SK-N-SH (cell line): Measurements from ENCODE around the gene HOXA10. TPM values are rescaled to one million over a fixed set of nuclear protein-coding genes. Genes with fewer than 3 reads are reported as not detected.
A peak's percentile ranks its signal among the peaks of the same experiment; 100 is the strongest.

ENCODE experiments used
- CTCF ChIA-PET: fragments of 300-600, 350-600 bp; formaldehyde crosslinking; extraction: SDS; loops from one replicate; lab custom pipeline; 2021; lab: Yijun Ruan, JAX
- POLR2A ChIA-PET: fragments of 350-600 bp; sonication (Branson Sonifier 250); formaldehyde crosslinking; extraction: SDS; loops from one replicate; lab custom pipeline; 2020; ENCODE audit warnings: antibody characterized with exemption, inconsistent platforms; lab: Yijun Ruan, JAX
- DNase-seq: peaks from one replicate; pipeline ENCODE4 v3.0.0; 2012
- H2AFZ ChIP-seq: fragments of 200-600 bp; sonication (generic); 2 replicates; pipeline ENCODE4 v1.8.1; 2016; ENCODE audit warnings: antibody characterized with exemption, mild to moderate bottlenecking, low read depth
- H3F3A ChIP-seq: fragments of 200-600 bp; sonication (generic); replicated peaks from 2 replicates; pipeline ENCODE3; 2016; ENCODE audit warnings: antibody characterized with exemption, mild to moderate bottlenecking; ENCODE audit not compliant: insufficient read depth
- H3K27ac ChIP-seq, 2 experiments: fragments of 200-500 bp in 1 of 2; fragments of 200-600 bp in 1 of 2; sonication (Bioruptor generic) in 1 of 2; sonication (generic), shearing (Covaris generic) in 1 of 2; 2 replicates each; pipeline versions ENCODE4 v1.5.1 to v1.6.1; 2014 to 2016; ENCODE audit warnings: low read depth in 2 of 2, inconsistent platforms in 1 of 2, low read length in 1 of 2, mild to moderate bottlenecking in 1 of 2, mixed read lengths in 1 of 2
- H3K27me3 ChIP-seq: fragments of 200-600 bp; sonication (generic), shearing (Covaris generic); 2 replicates; pipeline ENCODE4 v1.6.1; 2016; ENCODE audit warnings: mixed run types; ENCODE audit not compliant: insufficient read depth
- H3K36me3 ChIP-seq, 2 experiments: fragments of 200-500 bp in 1 of 2; fragments of 200-600 bp in 1 of 2; sonication (Bioruptor generic) in 1 of 2; sonication (generic) in 1 of 2; replicated peaks in 1 of 2; 2 replicates each; pipeline versions ENCODE3 to v1.5.1; 2014 to 2016; ENCODE audit warnings: low read length in 1 of 2, mild to moderate bottlenecking in 1 of 2; ENCODE audit not compliant: insufficient read depth in 2 of 2, control insufficient read depth in 1 of 2
- H3K4me1 ChIP-seq, 2 experiments: fragments of 200-500 bp in 1 of 2; fragments of 200-600 bp in 1 of 2; sonication (Bioruptor generic) in 1 of 2; sonication (generic), shearing (Covaris generic) in 1 of 2; 2 replicates each; pipeline versions ENCODE4 v1.5.1 to v1.6.1; 2014 to 2016; ENCODE audit warnings: low read depth in 1 of 2, low read length in 1 of 2, mixed run types in 1 of 2; ENCODE audit not compliant: insufficient read depth in 2 of 2, control insufficient read depth in 1 of 2
- H3K4me2 ChIP-seq: fragments of 200-600 bp; sonication (generic), shearing (Covaris generic); 2 replicates; pipeline ENCODE4 v1.6.1; 2017; ENCODE audit warnings: mixed run types
- H3K4me3 ChIP-seq, 2 experiments: fragments of 200-500 bp in 1 of 2; fragments of 200-600 bp in 1 of 2; sonication (Bioruptor generic) in 1 of 2; sonication (generic), shearing (Covaris generic) in 1 of 2; 2 replicates each; pipeline versions ENCODE4 v1.5.1 to v1.8.1; 2014 to 2016; ENCODE audit warnings: low read depth in 2 of 2, inconsistent platforms in 1 of 2, low read length in 1 of 2, mild to moderate bottlenecking in 1 of 2, mixed read lengths in 1 of 2, moderate library complexity in 1 of 2
- H3K79me2 ChIP-seq: fragments of 200-600 bp; sonication (generic); 2 replicates; pipeline ENCODE4 v1.8.1; 2017; ENCODE audit warnings: mild to moderate bottlenecking; ENCODE audit not compliant: insufficient read depth
- H3K9ac ChIP-seq: fragments of 200-600 bp; sonication (generic); 2 replicates; pipeline ENCODE4 v1.6.1; 2017; ENCODE audit warnings: mixed run types
- H3K9me2 ChIP-seq: fragments of 200-600 bp; sonication (generic); 2 replicates; pipeline ENCODE4 v1.6.1; 2017; ENCODE audit warnings: mixed run types
- H3K9me3 ChIP-seq: fragments of 200-600 bp; sonication (generic); 2 replicates; pipeline ENCODE4 v1.6.1; 2017; ENCODE audit warnings: mixed run types, mild to moderate bottlenecking, moderate library complexity
- H4K20me1 ChIP-seq: fragments of 200-600 bp; sonication (generic); 2 replicates; pipeline ENCODE4 v1.6.1; 2017; ENCODE audit warnings: mild to moderate bottlenecking, mixed run types; ENCODE audit not compliant: insufficient read depth
- CTCF ChIP-seq: fragments of 200-600 bp; sonication (generic); IDR thresholded peaks from 2 replicates; pipeline ENCODE4 v1.6.1; 2017; ENCODE audit warnings: antibody characterized with exemption, mild to moderate bottlenecking, moderate library complexity
- ELF1 ChIP-seq: IDR thresholded peaks from 2 replicates; pipeline ENCODE4 v1.4.0; 2012
- EP300 ChIP-seq, 2 experiments: IDR thresholded peaks; 2 replicates each; pipeline versions ENCODE4 v1.4.0 to v1.6.1; 2012; ENCODE audit warnings: borderline replicate concordance in 1 of 2, low read depth in 1 of 2, low read length in 1 of 2
- EZH2phosphoT487 ChIP-seq: fragments of 200-600 bp; sonication (generic); IDR thresholded peaks from 2 replicates; pipeline ENCODE4 v1.6.1; 2017; ENCODE audit warnings: low read depth, mixed run types, mild to moderate bottlenecking, antibody characterized with exemption, moderate library complexity, borderline replicate concordance
- FOXM1 ChIP-seq: IDR thresholded peaks from 2 replicates; pipeline ENCODE4 v1.4.0; 2012; ENCODE audit warnings: low read depth, mild to moderate bottlenecking
- GATA2 ChIP-seq: sonication (generic); formaldehyde crosslinking; IDR thresholded peaks from 2 replicates; pipeline ENCODE4 v1.5.0; 2020; ENCODE audit warnings: mild to moderate bottlenecking, missing genetic modification reagents
- MAX ChIP-seq: IDR thresholded peaks from 2 replicates; pipeline ENCODE4 v1.4.0; 2012; ENCODE audit warnings: low read depth
- NFIC ChIP-seq: IDR thresholded peaks from 2 replicates; pipeline ENCODE4 v1.4.0; 2012; ENCODE audit warnings: borderline replicate concordance
- POLR2AphosphoS5 ChIP-seq: IDR thresholded peaks from 2 replicates; pipeline ENCODE4 v1.6.1; 2012; ENCODE audit warnings: low read depth, low read length
- RXRA ChIP-seq: IDR thresholded peaks from 2 replicates; pipeline ENCODE4 v1.4.0; 2012; ENCODE audit warnings: low read depth, mild to moderate bottlenecking, borderline replicate concordance
- TAF1 ChIP-seq: IDR thresholded peaks from 2 replicates; pipeline ENCODE4 v1.6.1; 2012; ENCODE audit warnings: low read depth, mild to moderate bottlenecking, low read length, moderate library complexity, borderline replicate concordance
- WGBS: methylation state at CpG from one replicate; pipeline ENCODE4 v1.1.6; 2017; ENCODE audit warnings: low lambda C conversion rate; 5-methylcytosine and 5-hydroxymethylcytosine counted together
- polyA plus RNA-seq, 3 experiments: library from polyadenylated mRNA; depleted of rRNA; stranded (reverse); fragments of >200 nt; gene quantifications; 2 replicates each; pipeline ENCODE4 v1.2.3, GENCODE V29; 2012

The HOXA10 gene
- polyA plus RNA-seq, 1 of the 3 experiments (the other 2 are of a cell fraction): not detected

DNA sequence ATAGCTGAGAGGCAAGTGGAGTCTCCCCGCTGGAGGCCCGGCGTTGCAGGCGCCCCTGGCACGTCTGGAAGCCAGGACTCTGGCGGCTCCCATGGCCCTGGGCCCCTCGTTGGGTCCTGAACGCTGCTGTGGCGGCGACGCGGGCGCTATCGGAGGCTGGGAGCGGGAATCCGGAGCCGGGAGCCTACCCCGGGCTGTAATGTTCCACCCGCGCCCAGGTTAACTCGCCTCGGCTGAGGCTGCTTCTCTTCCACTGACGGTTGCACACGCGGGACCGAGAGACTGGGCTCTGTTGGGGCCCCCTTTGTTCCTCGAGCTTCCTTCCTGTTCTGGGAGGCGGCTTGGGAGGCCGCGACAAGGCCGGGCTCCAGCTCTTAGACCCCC lies 29.3 kb downstream of the HOXA10 start:
- Histone ChIP-seq H3K9me2 (no peaks in the 10 kb centered on the region), H3K79me2 (no peaks in the 10 kb centered on the region), H3K9ac (no peak overlapping the region), H3K4me3 (no peak overlapping the region), H2AFZ (0 out of 2 replicates have a peak overlapping the region, but pooled peaks have one; percentile 29), H3K9me3 (no peaks in the 10 kb centered on the region), H4K20me1 (no peaks in the 10 kb centered on the region), H3K4me1 (peaks cover 11 to 12% of the 10 kb centered on the region in 2 experiments; a peak in 1 of 4 replicates), H3K36me3 (no peaks in the 10 kb centered on the region), H3F3A (no peaks in the 10 kb centered on the region), H3K27ac (no peak overlapping the region), H3K27me3 (peaks cover 100% of the 10 kb centered on the region), H3K4me2 (peak overlapping the region; percentile 42; the same call in 1 of the 2 replicates)
- 35% methylated on average over 19 of the region's 31 CpGs for WGBS
- DNase-seq: peak; percentile 47
- POLR2A ChIA-PET: interaction anchor here (0.6 kb wide), 1 partner anchor 13 kb away, joined by 3 read pairs; no protein-coding TSS in a partner anchor
- TF ChIP-seq GATA2 (CRISPR knock-in tag) (no peak), ELF1 (no peak), TAF1 (no peak), NFIC (no peak), MAX (no peak), RXRA (no peak), CTCF (no peak), FOXM1 (no peak), EP300 (IDR thresholded peaks at IDR 0.05; ENCODE audit: borderline replicate concordance in 1 of 2, low read depth in 1 of 2, low read length in 1 of 2) (no peak), POLR2AphosphoS5 (no peak)
- CTCF ChIA-PET: interaction anchor here (0.8 to 10.9 kb wide), 16 partner anchors 12 to 776 kb away, joined by 3 to 270 read pairs (median 6); partner anchors contain the start of genes HOXA11, HOXA4 and HOXA7

DNA sequence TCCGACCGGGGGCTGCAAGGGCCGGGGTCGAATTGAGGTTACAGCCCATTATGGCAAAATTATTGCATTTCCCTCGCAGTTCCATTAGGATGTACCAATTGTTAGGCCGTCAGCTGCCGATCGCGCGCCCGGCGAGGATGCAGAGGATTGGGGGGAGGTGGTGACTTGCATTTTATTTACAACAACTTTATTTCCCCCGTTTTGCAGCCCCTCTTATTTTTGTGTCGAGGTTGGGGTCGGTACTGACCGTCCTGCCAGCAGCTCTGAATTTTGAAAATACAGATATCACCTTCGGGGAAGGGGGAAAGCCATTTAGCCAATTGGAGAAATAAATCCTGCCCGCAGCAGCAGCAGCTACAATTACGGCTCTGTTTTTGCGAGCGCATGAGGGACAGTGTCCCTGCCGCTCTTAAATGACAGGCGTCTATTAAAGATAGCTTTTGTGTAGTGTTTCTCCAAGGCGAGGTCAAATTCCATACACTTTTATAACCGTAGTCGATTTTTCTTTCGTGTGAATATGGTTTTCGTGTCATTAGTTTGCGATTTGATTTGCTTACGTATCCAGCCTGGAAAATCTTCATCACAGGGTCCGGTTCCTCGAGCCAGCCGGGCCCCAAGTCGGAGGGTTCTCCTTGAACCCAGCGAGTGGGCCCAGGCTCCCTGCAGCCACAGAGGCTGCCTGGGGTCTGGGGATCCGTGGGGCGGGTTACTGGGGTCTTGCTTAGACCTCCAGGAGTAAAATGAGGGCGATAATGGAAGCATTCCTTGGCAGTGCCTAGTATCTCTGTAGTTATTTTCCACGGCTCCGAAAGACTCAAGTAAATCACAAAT lies 30.0 kb downstream of the HOXA10 start:
- H3F3A ChIP-seq: no peaks in the 10 kb centered on the region
- no peaks in the 10 kb centered on the region for H4K20me1 ChIP-seq
- no peaks in the 10 kb centered on the region for H3K9me2 ChIP-seq
- no peak for DNase-seq
- ChIA-PET POLR2A (interaction anchor here (0.6 kb wide), 1 partner anchor 13 kb away, joined by 3 read pairs; no protein-coding TSS in a partner anchor), CTCF (interaction anchor here (0.6 to 10.9 kb wide), 36 partner anchors 8 to 1292 kb away, joined by 3 to 270 read pairs (median 4); partner anchors contain the start of genes HOXA10, HOXA11, HOXA3 and HOXA4)
- no peak overlapping the region for H3K27ac ChIP-seq
- peaks cover 11 to 12% of the 10 kb centered on the region in 2 experiments; a peak in 1 of 4 replicates for H3K4me1 ChIP-seq
- no peaks in the 10 kb centered on the region for H3K36me3 ChIP-seq
- H2AFZ ChIP-seq: no peak overlapping the region
- H3K4me2 ChIP-seq: peak overlapping the region; percentile 42
- peak overlapping the region; percentile 17 to 31; a peak in 2 of 4 replicates for H3K4me3 ChIP-seq
- WGBS: 15% methylated on average over 38 of the region's 40 CpGs
- no peaks in the 10 kb centered on the region for H3K9me3 ChIP-seq
- H3K27me3 ChIP-seq: peaks cover 100% of the 10 kb centered on the region
- H3K79me2 ChIP-seq: no peaks in the 10 kb centered on the region
- no peak overlapping the region for H3K9ac ChIP-seq
- TF ChIP-seq EZH2phosphoT487 (0 out of 2 replicates have a peak, but pooled peaks have one; percentile 23), FOXM1 (no peak)
